Raji (cell line): Measurements from ENCODE around the gene ADH5.

ENCODE experiments used
- POLR2A ChIP-seq: IDR thresholded peaks from 2 replicates; pipeline ENCODE4 v1.6.1; 2011; ENCODE audit warnings: low read depth, low read length, control low read depth; ENCODE audit not compliant: insufficient read depth

The ADH5 gene

GRCh38 chr4:99058228-99058627 is 30.4 kb downstream of the ADH5 start:
- no peak for TF ChIP-seq POLR2A

- TF ChIP-seq POLR2A: no peak
Measured at GRCh38 chr4:99054428-99054994, 34.1 kb downstream of the ADH5 start.

- no peak for TF ChIP-seq POLR2A
Measured at GRCh38 chr4:99052902-99053301, 35.7 kb downstream of the ADH5 start.

GRCh38 chr4:99047710-99048109 is 40.9 kb downstream of the ADH5 start:
- TF ChIP-seq POLR2A: no peak

- no peak for TF ChIP-seq POLR2A
Measured at GRCh38 chr4:99043346-99043745, 45.2 kb downstream of the ADH5 start.

- TF ChIP-seq POLR2A: no peak
Measured at GRCh38 chr4:99038213-99038612, 50.4 kb downstream of the ADH5 start.

GRCh38 chr4:99033956-99034355 is 54.6 kb downstream of the ADH5 start:
- no peak for TF ChIP-seq POLR2A

- TF ChIP-seq POLR2A: no peak
Measured at GRCh38 chr4:99029852-99030251, 58.7 kb downstream of the ADH5 start.

GRCh38 chr4:99029018-99029735 is 59.4 kb downstream of the ADH5 start:
- no peak for TF ChIP-seq POLR2A

- TF ChIP-seq POLR2A: no peak
Measured at GRCh38 chr4:99028187-99028586, 60.4 kb downstream of the ADH5 start.

GRCh38 chr4:99027304-99027703 is 61.3 kb downstream of the ADH5 start:
- TF ChIP-seq POLR2A: no peak

- no peak for TF ChIP-seq POLR2A
Measured at GRCh38 chr4:99025506-99025905, 63.1 kb downstream of the ADH5 start.

GRCh38 chr4:99024481-99025275 is 63.9 kb downstream of the ADH5 start:
- TF ChIP-seq POLR2A: no peak

GRCh38 chr4:99022566-99022965 is 66.0 kb downstream of the ADH5 start:
- no peak for TF ChIP-seq POLR2A

GRCh38 chr4:99021386-99021785 is 67.2 kb downstream of the ADH5 start:
- TF ChIP-seq POLR2A: no peak
